ENCODE data around the gene ARHGAP27.
"Not testable (repeated sequence)": the region's sequence is repeated elsewhere in the genome, so short reads cannot be mapped to it uniquely, and the experiment has no call there.

Gene ARHGAP27

DNA sequence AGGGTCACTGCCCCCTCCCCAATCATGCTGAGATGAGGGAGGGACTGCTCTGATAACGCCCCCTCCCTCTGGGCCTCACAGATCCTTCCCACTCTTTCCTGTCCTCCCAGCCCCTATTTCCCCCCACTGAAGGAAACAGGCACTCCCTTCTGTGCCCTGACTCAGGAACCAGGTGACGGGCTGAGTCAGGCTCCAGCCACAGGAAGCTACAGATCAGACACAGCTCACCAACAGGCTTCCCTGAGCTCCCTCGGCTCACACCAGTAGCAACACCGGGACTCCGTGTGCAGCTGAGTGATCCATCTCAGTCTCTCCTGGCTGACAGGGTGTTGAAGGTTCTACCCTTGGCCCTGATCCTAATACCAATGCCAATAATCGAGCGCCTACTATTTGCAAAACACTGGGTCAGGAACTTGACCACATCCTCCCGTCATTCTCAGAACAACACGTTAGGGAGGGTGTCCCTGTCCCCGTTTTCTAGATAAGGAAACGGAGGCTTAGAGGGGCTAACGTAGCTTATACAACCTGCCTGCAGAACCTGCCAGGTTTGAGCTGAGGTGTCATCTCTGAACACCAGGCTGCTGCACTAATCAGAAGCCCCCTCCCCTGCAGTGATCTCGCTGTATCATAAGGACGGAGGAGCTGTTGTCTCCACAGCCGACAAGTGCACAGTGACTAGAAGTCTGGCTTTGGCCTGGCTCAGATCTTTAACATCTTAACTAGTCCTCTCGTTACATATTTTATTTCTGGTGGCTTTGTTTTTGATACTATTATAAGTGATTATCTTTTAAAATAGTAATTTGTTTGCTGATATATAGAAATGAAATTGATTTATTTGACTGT lies 13.5 kb upstream of the ARHGAP27 start:
- peak; percentile 68 for DNase-seq

DNA sequence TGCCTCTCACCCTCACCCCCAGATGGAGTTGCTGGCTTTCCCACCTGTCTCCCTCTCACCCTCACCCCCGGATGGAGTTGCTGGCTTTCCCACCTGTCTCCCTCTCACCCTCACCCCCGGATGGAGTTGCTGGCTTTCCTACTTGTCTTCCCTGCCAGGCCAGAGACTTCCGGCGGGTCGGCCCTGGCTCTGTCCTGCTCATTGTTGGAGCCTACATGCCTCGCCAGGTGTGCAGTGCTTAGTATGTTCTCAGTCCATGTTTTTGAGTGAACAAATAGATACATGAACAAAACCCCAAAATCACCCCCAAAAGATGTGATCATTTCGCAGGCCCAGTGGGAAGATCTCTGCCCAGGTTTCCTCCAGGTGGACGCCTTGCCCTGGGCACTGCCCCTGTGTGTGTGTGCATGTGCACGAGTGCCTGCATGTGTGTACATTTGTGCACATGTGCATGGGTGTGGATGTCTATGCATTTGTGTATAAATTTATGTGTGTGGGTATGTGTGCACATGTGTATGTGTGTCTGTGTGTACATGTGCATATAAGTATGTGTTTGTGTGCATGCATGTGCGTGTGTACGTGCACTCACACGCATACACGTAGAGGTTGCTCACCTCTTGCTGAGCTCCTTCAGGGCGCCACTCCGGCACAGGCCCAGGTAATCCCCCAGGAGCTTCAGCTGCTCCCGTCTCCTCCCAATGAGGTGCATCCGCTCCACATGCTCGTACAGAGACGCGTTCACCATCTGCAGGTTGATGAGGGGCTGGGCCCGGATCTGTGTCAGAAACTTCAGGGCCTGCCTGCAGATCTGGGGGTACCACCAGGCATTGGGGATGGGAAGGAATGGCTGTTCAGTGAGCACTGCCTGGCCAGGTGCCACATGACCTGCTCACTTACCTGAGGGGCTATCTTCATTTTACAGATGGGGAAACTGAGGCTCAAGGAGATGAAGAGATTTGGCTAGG lies 12.5 kb upstream of the ARHGAP27 start:
- not testable (repeated sequence) for DNase-seq

DNA sequence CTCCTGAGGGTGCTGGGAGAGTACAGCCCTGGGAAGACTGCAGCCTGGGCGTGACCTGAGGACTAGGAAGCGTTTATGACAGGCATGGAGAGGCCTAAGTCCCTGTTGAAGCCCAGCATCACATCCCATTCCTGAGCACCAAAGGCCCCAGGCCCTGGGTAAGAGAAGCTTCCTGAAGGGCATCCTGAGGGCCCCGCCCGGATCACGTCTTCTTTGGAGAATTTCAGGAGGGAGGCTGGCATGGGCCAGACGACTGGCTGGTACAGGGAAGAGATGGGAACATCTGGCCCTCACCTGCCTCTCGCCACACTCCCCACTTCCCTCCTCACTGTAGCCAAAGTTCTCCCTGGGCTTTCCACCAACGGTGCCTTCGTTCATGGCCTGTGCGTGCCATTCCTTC lies 11.6 kb upstream of the ARHGAP27 start:
- DNase-seq = not testable (repeated sequence)

DNA sequence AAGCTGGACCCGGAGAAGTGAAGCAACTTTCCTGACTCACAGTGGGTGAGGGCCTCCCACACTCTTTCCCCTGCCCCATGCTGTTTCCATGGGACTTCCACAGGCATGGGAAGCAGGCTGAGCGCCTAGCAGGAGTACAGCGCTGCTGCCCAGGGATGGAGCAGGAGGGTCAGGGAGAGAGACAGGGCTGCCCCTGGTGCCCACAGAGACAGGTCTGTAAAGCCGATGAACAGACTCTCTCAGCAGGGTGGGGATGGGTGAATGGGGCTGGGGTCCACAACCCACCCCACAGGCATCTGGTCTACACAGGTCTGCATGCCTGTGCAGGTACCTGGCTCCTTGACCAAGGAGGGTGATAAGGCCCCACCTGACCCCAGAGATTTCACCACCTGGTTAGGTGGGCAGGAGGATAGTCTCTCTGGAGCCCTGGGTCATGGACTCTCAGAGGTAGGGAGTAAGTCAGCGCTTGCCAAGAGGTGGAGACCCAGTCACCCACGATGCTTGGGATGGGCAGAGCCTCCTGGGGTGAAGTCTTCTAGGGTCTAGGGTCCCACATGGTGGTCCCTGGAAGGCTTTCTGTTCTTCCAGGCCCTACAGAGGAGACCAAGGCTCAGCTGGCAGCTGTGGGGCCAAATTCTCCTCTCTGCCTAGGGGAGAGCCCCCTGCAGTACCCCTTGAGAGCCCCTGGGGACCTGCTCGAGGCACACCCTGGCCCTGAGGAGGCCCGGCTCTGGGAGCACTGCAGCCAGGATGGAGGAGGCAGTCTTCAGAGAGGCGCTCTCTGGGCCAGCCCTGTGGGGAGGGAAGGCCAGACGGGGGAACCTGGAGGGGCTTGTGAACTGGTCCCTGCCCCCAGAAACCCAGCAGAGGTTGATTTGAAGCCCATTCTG lies 10.9 kb upstream of the ARHGAP27 start:
- not testable (repeated sequence) for DNase-seq

DNA sequence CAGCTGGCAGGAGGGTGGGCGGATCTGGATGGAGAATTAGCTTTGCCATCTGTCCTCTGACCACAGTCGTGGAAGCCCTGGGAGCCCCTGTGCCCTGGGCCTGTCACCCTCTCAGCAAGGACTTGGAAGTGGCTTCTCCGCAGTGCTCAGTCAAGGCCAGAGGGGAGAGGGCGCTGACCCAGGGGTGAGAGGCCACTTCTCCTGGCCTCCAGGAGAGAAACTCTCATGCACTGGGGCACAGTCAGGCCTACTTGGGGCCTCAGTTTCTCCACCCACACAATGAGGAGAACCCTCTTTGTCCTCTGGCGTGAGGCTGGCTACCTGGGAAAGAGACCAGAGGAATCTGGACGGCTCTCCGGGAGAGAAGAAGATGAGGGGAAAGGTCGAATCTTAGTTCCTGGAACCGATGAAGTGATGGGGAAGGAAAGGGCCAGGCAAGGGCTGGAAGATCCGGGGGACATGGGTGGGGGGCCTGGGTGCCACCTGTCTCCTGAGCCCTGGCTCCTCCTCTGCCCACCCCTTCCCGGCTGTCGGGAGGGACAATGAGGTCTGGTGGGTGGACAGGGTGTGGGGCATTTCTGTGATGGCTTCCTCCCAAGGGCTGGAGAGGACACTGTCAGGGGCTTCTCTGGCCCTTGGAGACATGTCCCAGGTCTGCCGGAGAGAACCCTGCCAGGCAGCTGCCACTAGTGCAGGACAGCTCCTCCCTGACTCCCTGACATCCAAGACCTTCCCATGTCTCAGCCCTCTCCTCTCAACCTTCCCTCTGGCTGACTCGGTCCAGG lies 9.0 kb upstream of the ARHGAP27 start:
- no peak for DNase-seq

DNA sequence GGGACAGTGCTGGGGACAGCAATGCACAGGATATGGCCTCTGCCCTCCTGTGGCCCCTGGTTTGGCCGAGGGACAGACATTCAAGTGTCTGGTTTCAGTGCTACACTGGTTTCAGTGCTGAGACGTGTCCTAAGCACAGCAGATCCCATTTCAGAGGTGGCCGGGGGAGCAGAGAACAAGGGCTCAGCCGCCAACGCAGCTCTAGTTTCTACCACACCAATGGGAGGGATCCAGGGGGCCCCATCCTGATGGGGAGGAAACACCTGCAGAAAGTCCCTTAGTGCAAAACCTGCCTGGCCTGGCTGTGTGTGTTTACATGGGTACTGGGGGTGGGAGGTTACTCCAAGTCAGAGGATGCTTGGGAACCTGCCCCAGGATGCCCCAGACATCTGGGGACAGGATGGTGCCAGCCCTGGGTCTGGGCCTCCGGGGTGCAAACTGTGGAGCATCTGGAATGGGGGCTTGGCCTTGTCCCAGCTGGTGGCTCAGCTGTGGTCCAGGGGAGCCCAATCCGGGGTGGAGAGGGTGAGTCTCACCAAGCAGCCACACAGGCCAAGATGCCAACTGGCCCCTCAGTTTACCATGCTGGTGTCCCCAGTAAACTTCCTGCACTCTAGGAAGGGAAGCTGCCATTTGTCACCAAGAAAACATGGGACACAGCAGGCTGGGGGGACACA lies 8.3 kb upstream of the ARHGAP27 start:
- not testable (repeated sequence) for DNase-seq

DNA sequence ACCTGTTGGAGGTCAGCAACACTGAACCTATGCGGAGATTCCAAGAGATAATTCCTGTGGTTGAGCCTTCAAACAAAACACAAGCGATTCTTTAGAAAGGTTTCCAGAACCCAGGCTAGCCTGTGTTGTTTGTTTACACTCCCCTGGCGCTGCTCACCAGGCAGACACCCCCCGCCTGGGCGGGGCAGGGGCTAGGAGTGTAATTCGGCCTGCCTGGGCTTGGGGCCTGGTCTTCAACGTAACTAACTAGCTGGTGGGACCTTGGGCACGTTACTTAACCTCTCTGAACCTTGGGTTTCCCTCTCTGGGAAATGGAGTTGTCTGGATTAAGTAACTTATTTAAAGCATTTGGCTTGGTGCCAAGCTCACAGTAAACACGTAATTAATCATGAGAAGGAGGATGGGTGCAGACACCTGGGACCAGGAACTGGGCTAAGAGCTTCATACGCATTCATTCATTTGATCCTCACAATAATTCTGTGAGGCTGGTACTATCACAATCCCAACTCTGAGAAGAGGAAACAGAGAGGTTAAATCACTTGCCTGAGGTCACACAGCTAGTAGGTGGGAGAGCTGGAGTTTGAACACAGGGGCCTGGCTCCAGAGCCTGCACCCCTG lies 7.6 kb upstream of the ARHGAP27 start:
- peak; percentile 6 for DNase-seq

DNA sequence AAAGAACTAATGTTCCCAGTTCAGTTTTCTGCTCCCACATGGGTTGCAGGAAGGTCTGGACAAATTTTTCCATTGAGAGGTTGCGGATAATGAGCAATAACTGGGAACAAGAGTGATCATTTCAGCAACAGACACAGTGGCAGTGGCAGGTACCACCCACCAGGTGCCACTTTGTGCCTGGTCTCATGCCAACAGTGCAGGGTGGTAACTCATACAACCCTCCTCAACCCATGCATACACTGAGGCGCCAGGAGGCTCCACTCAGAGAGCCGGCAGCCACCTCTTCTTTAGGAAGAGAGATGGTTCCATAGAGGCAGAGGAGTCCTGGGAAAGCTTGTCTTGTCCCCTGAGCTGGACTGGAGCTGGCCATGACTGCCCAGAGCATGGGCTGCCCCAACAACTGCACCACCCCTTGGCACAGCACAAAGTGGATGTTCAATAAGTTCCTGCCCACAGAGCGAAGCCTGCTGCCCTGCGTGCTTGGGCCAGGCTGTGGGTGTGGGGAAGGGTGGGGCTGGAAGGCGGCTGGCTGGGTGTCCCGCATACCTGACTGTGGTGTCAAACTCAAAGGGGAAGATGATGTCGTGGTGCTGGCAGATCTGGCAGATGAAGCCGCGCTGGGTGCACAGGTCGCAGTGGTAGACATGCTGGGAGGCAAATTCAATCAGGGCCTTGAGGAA lies 6.4 kb upstream of the ARHGAP27 start:
- DNase-seq = no peak

DNA sequence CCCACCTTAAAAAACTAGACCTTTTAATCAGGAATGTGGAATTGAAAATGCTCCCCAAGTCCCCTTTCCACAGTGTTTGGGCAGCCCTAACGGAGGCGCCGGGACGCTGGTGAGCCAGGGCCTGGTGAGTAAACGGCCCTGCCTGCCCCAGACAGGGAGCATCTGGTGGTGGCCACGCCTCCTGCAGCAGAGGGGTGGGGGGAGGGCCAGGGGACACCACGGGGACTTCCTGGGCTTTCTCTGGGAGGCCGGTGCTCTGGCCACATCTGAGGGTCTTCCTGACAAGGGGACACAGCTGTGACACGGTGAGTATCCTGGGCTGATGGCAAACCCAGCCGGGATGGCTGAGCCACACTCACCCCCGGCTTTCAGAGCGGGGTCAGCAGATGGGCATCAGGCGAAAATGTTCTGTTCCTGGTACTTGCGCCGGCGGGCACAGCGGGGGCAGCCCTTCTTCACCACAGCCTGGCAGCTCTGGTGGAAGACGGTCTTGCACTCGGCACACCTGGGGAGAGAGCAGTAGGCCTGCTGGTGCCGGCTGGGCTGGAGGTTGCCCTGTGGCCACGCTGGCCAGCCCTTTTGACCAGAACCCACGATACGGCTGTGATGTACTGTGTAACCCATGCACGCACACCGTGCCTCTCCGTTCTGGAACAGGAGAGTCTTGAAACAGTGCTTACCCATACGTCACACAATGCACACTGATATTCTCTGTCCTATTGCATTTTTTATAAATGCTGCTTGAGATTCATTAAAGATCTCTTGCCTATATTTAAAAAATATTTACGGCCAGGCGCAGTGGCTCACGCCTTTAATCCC lies 5.0 kb upstream of the ARHGAP27 start:
- DNase-seq = no peak

DNA sequence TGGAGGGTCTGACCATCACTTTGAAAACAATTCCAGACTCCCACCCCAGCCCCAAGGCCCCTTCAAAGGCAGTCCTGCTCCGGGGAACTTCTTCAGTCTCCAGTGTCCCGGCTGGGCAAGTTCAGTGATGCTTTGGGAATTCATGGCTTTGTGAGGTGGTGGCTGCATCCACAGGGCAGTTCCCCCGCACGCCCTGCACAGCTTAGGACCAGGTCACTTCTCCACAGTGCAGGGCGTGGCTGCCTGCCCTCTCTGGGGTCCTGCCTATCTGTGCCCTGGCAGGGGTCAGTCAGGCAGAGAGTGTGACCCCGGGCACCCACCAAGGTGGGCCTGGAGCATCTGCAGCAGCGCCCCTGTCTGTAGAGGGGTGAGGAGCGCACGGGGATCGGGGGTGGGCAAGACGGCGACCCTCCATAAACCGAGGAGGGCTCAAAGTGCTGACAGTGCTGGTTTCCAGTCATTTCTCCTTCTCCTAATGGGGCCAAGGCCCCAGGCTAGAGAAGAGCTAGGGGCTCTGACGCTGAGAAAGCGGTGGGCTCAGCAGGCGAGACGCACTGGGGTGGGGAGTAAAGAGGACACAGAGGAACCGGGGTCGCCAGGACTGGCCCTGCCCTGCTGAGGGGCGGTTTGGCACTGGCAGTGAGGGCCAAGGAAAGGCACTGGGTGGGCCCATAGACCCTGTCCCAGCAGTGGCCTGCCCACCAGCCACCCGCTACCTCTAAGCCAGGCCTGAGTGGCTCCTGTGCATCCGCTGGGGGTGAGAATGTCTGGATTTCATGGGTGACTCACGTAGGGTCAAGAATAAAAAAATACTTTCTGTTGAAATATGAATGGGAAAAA lies 4.2 kb upstream of the ARHGAP27 start:
- no peak for DNase-seq

DNA sequence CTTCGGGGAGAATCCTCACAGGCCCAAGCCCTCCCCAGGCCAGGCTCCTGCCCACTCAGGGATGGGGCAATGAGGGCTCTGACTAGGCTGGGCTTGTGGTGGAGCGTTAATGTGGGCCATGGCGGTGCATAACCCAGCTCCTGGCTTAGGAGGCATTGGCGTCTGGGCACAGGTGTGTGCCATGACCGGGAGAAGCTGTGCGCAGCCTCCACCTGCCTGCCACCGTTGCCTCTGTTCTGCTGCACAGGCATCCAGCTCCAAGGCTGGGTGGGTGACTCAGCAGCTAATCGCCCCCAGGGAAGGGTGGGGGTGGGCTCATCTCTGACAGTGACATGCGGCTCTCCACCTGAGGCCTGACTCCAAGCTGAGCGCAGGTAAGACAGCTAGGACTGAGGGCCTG lies 3.5 kb upstream of the ARHGAP27 start:
- DNase-seq = no peak

DNA sequence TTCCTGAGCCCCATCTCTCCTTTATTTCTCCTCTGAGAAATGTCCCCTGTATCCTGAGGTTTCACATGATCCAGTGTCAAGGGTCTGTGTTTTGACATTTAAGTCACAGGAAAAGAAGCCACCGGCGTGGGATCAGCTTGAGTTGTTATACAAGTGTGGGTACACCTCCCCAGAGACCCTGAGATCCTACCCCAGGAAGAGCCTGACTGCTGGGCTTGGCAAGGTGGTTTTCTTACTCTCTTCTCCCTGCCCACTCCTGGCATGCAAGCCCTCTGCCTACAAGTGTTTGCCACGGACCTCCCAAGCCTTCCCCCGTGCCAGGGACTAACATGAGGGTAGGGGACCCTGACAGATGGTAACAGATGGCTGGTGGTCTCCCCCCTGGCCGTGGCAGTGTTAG lies 2.8 kb upstream of the ARHGAP27 start:
- no peak for DNase-seq

DNA sequence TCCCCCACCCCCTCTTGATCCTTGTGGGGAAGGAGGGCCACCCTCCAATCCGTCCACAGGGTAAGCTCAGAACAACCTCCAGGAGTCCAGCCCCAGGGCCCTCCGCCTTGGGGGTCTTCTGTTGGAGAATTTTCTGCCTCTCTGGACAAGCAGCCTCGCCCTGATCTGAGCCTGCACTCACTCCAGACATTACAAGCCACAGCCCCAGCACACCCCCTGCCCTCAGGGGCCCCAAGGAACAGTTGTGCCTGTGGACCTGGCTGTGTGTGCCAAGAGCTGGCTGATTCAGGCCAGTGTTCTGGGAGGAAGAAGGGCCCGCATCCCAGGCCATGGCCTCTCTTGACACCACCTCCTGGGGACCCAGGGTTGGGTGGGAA lies 477 bp upstream of the ARHGAP27 start:
- DNase-seq = no peak

DNA sequence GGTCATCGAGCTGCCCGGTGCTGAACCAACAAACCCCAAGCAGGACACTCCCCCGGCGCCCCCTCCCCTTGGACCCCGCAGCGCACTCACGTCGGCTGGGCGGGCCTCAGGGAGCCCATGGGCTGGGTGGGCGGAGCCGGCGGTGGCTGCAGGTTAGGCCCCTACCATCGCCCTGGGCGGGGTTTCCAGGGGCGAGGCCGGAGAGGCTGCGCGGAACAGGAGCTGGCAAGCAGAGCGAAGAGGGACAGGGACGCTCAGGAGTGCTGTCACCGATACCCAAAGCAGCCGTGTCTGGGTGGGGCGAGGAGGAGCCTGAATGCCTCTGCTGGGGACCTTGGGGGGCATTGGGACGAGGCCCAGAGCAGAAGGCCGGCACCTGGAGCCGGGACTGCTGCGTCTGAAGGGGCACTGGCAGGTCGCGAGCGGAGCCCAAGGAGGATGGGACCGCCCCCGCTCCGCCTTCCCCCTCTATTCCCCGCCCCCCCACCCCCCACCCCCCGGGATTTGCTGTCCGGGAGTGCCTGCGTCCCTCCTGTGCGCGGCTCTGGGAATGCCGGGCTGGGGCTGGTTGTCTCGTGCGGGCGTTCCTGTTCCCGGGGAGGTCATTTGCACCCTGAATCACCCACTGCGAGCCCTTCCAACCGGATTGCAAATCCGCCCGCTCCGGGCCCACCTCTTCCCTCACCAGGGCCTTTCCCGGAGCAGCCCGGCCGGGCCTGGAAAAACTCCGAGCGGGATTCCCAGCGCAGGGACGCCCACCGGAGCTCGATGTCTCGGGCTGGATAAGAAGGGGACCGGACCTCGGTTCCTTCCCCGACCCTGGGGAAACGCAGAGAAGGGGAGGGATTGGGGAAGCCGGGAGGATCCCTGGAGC lies 902 bp downstream of the ARHGAP27 start:
- peak; percentile 79 for DNase-seq

DNA sequence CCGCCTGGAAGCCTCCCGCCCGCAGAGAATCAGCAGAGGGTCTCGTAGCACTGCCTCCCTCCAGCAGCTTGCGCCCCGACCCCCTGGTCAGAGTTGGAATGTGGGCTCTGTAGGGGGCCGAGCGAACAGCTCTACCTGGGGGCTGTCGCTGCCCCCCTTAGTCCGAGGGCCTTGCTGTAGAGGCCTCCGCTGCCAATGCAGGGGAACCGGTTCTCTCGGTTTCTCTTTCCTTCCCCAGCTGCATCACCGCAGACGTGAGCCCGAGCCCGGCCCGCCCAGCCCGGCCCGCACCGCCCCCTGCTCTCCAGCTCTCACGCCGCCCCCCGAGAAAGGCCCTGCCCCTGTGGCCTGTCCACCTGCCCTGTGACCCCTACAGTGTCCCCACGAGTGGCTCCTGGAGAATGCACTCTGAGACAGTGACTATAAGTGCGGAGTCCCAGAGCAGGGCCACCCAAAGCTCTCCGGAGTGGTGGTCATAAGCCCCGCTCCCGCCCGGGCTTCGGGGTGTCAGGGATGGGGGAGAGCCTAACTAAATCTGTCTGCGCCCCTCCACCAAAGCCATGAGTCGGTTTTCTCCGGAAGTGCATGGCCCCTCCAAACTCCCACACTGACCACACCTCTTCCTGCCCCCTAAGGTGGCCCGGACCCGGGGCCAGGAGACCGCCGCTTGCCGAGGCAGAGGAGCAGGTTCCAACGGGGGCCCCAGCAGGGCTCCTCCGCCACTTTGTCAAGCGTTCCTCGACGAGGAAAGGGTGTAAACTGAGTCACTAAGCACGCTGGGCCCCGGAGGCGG lies 1.7 kb downstream of the ARHGAP27 start:
- no peak for DNase-seq

DNA sequence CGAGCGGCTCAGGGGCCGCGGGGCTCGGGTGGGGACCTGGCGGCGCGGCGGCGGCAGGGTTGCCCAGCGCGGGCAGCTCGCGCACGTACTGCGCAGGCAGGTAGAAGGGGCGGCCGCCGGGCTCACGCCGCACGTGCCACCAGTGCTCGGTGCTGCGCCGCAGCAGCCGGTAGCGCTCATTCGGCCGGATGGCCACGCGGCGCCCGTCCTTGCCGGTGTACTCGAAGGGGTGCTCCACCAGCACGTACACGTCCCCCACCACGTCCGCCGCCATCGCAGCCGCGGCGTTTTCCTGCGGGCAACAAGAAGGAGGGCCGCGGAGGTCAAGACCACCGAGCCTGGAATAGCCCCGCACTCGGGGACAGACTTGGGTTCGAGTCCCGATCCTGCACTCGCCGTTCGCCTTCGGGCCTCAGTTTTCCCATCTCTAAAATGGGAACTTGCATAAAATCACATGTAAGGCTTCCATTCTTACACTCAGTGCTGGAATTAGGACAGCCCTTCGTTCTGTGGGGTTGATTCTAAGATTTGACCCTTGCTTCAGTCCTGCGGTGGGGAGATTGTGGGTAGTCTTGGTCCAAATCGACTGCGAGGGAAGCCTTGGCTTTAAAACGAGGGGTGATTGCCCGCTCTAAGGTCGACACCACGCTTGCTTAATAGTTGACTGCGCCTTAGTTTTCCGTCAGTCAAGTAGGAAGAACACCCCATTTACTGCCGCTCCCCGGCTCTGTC lies 2.5 kb downstream of the ARHGAP27 start:
- no peak for DNase-seq
